ENCODE measurements around the gene VWA8.

DNA sequence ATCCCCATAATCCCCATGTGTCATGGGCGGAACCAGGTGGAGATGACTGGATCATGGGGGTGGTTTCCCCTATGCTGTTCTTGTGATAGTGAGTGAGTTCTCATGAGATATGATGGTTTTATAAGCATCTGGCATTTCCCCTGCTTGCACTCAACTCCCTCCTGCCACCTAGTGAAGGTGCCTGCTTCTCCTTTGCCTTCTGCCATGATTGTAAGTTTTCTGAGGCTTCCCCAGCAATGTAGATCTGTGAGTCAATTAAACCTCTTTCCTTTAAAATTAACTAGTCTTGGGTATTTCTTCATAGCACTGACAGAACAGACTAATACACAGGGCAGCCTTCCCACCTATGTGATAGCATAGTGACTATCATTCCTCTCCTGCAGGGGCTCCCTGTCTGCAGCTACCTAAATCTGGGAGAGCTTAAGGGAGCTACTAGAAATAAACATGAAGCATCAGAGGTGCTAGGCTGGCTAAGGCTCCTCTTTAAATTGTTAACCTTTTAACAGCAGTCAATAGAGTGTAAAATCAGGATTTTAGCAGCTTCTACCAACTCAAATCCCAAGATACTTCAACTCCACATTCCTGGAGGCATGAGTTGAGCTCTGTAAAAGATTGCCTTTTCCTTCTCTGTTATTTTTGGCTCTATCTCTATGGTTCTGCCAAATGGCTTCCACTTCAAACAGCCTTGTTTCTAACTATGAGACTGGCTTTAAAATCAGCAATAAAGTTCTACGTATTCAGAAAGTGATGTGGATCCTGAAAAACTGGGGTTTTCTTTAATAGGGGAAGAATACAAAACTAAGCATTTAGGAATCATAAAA, 112.3 kb downstream of the VWA8 start:
- no peak for TF ChIP-seq POLR2A (IDR thresholded peaks at IDR 0.05; ENCODE audit: low read length)
- TF ChIP-seq GATA1 (IDR thresholded peaks at IDR 0.05; ENCODE audit: low read depth, low read length) = no peak
